Testis (tissue), 3 donors: ENCODE results near the gene LENG8. TPM values are rescaled to one million over a fixed set of nuclear protein-coding genes. Genes with fewer than 3 reads are reported as not detected.
"Not testable (repeated sequence)": the region's sequence is repeated elsewhere in the genome, so short reads cannot be mapped to it uniquely, and the experiment has no call there.

Source experiments
- DNase-seq: peaks from one replicate; pipeline ENCODE4 v3.0.0-alpha.2; 2019
- H3K27ac ChIP-seq, 2 donors: fragments of 200-600 bp; sonication (generic); one replicate each; pipeline ENCODE4 v1.5.1; 2019
- H3K27me3 ChIP-seq: fragments of 200-600 bp; sonication (generic); one replicate; pipeline ENCODE4 v1.5.1; 2019
- H3K36me3 ChIP-seq: fragments of 200-600 bp; sonication (generic); one replicate; pipeline ENCODE4 v1.5.1; 2017; ENCODE audit warnings: low read depth; ENCODE audit errors: missing control alignments
- H3K4me1 ChIP-seq: fragments of 200-600 bp; sonication (generic); one replicate; pipeline ENCODE4 v1.5.1; 2019
- H3K4me3 ChIP-seq, 2 donors: fragments of 200-600 bp; sonication (generic); one replicate each; pipeline ENCODE4 v1.5.1; 2017 to 2019
- H3K9me3 ChIP-seq: fragments of 200-600 bp; sonication (generic); one replicate; pipeline ENCODE4 v1.5.1; 2017
- POLR2A ChIP-seq: fragments of 450-650 bp; IDR thresholded peaks from one replicate; pipeline ENCODE4 v1.6.1; 2017; ENCODE audit warnings: antibody characterized with exemption, mild to moderate bottlenecking, moderate library complexity
- WGBS, 2 donors: methylation state at CpG; one replicate each; pipeline ENCODE4 v1.1.5; 2018; 5-methylcytosine and 5-hydroxymethylcytosine counted together
- intact Hi-C: fragments of 100-400 bp; cut with DNase I; formaldehyde crosslinking; loops from one replicate; pipeline ENCODE4 v1.15.1; 2023; ENCODE audit warnings: low total_unique reads
- polyA plus RNA-seq: library from polyadenylated mRNA; stranded (reverse); fragments of 350-450 nt; fragmentation: Illumina TruSeq; extraction: RNeasy Lipid Tissue Mini Kit (QIAGEN cat#74804); gene quantifications from one replicate; pipeline ENCODE4 v1.2.3, GENCODE V29; 2014; ENCODE audit warnings: low read depth, low replicate concordance; ENCODE audit not compliant: insufficient read depth
- total RNA-seq, 2 donors: library from RNA; depleted of rRNA; stranded (reverse); fragments of >200 nt; gene quantifications; one replicate each; pipeline ENCODE4 v1.2.3, GENCODE V29; 2016
- TF ChIP-seq, protein P1 (sequence below), 3 experiments: fragments of 450-650 bp in 2 of 3; fragments of 200-600 bp in 1 of 3; sonication (generic) in 1 of 3; IDR thresholded peaks; one replicate each; pipeline ENCODE4 v1.5.1; 2016 to 2019; ENCODE audit warnings: antibody characterized with exemption in 3 of 3, mild to moderate bottlenecking in 2 of 3, moderate library complexity in 1 of 3

Gene LENG8
- total and polyA plus RNA-seq, 3 donors from 2014 or later, result 167 to 507 (median 313) TPM

DNA sequence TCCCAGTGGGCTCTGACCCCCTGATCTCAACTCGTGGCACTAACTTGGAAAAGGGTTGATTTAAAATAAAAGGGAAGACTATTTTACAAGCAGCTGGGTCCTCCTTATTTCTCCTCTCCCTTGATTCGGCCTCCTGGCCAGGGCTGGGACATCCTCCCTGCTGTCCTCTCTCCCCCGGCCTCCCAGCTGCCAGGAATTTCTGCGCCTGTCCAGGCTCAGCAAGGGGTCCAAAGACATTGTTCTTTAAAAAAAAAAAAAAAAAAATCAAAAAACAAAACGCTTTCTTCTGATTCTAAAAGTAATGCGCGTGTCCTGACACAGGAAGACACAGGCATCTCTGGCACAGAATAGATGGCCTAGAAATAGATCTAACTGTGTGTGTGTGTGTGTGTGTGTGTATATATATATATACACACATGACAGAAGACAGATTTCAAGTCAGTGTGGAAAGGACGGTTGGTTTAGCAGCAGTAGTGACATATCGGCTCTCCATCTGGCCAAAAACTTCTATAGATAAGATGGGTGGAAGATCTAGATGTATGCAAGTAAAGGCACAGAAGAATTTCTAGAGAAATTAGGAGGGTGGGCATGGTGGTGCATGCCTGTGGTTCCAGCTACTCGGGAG is 12.3 kb upstream of the LENG8 start:
- intact Hi-C loops, result no loop called here
- Histone ChIP-seq H3K27ac (peak overlapping the region; percentile 39 to 61), H3K36me3 (no peaks in the 10 kb centered on the region), H3K4me1 (peaks cover 24% of the 10 kb centered on the region), H3K9me3 (no peaks in the 10 kb centered on the region), H3K4me3 (no peak overlapping the region), H3K27me3 (no peaks in the 10 kb centered on the region)
- DNase-seq, result no peak
- WGBS, 2 donors, result 30 to 55% methylated on average over 10 of the region's 10 CpGs
- TF ChIP-seq, protein P1, sequence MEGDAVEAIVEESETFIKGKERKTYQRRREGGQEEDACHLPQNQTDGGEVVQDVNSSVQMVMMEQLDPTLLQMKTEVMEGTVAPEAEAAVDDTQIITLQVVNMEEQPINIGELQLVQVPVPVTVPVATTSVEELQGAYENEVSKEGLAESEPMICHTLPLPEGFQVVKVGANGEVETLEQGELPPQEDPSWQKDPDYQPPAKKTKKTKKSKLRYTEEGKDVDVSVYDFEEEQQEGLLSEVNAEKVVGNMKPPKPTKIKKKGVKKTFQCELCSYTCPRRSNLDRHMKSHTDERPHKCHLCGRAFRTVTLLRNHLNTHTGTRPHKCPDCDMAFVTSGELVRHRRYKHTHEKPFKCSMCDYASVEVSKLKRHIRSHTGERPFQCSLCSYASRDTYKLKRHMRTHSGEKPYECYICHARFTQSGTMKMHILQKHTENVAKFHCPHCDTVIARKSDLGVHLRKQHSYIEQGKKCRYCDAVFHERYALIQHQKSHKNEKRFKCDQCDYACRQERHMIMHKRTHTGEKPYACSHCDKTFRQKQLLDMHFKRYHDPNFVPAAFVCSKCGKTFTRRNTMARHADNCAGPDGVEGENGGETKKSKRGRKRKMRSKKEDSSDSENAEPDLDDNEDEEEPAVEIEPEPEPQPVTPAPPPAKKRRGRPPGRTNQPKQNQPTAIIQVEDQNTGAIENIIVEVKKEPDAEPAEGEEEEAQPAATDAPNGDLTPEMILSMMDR (IDR thresholded peaks at IDR 0.05), result no peak

DNA sequence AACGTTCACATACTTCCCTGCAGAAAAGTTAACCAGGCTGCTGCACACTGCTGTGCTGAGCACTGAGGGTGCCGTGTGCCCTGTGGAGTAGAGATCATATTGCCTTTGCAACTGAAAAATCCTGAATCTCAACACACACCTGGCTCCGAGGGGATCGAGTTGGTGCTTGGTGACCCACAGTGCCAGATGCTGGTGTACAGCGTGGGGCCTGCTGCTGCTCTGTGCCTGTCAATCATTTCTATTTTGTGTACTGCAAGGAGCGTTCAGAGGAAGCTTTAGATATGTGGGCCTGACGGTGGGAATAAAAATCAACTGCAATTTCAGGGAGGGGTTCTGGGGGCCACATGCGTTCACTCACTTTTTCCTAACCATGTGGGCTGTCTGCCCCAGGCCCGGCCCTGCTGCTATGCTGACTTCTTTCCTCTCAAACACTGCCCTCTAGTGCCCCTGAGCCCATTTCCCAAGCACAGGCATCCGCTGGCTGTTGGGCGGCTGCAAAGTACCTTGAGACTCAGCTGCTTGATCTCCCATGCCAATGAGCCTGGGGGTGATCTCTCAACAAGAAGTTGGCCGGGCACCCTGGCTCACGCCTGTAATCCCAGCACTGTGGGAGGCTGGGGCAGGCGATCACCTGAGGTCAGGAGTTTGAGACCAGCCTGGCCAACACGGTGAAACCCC is 9.7 kb upstream of the LENG8 start:
- no peak overlapping the region for H3K27ac ChIP-seq
- intact Hi-C loops, result no loop called here
- TF ChIP-seq POLR2A, result no peak
- TF ChIP-seq, protein P1 (IDR thresholded peaks at IDR 0.05), result peak in 1 of 3 experiments; percentile 20
- H3K36me3 ChIP-seq, result no peaks in the 10 kb centered on the region
- no peak overlapping the region for H3K4me3 ChIP-seq
- 52 to 56% methylated on average over 12 to 15 of the region's 15 CpGs for WGBS, 2 donors
- DNase-seq, result peak; percentile 77
- H3K27me3 ChIP-seq, result no peaks in the 10 kb centered on the region
- H3K9me3 ChIP-seq, result no peaks in the 10 kb centered on the region
- peaks cover 23% of the 10 kb centered on the region for H3K4me1 ChIP-seq

DNA sequence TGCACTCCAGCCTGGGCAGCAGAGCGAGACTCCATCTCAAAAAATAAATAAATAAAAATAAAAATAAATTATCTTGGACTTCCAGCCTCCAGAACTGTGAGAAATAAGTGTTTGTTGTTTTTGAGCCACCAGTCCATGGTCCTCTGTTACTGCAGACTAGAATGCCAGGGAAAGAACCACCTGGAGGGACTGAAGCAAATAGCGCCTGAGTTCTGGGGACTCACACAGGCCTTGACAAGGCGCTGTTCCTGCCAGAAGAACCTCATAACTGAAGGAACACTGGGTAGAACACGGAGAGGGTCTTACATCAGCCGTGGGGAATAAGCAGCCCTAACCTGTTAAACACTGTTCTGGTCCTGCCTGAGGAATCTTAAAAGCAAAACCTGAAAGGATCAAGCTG is 8.4 kb upstream of the LENG8 start:
- Histone ChIP-seq H3K27me3 (no peaks in the 10 kb centered on the region), H3K9me3 (no peaks in the 10 kb centered on the region), H3K36me3 (no peaks in the 10 kb centered on the region), H3K27ac (no peak overlapping the region), H3K4me3 (no peak overlapping the region), H3K4me1 (peaks cover 11% of the 10 kb centered on the region)
- TF ChIP-seq, protein P1 (IDR thresholded peaks at IDR 0.05), result no peak
- TF ChIP-seq POLR2A, result no peak
- WGBS, 2 donors, result 83 to 89% methylated on average over 5 of the region's 5 CpGs
- intact Hi-C loops, result no loop called here
- DNase-seq, result no peak

DNA sequence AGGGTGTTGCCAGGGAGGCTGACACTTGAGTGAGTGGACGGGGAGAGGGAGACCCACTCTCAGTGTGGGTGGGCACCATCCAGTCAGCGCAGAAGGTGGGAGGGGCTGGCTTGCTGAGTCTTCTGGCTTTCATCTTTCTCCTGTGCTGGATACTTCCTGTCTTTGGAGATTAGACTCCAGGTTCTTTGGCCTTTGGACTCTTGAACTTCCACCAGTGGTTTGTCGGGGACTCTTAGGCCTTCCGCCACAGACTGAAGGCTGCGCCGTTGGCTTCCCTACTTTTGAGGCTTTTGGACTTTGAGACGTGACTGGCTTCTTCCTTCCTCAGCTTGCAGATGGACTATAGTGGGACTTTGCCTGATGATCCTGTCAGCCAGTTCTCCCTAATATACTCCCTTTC is 4.3 kb upstream of the LENG8 start:
- no peaks in the 10 kb centered on the region for H3K27me3 ChIP-seq
- 83 to 88% methylated on average over 7 of the region's 7 CpGs for WGBS, 2 donors
- H3K4me3 ChIP-seq, result no peak overlapping the region
- DNase-seq, result no peak
- intact Hi-C loops, result no loop called here
- no peaks in the 10 kb centered on the region for H3K36me3 ChIP-seq
- H3K27ac ChIP-seq, result no peak overlapping the region
- H3K9me3 ChIP-seq, result no peaks in the 10 kb centered on the region
- TF ChIP-seq, protein P1 (IDR thresholded peaks at IDR 0.05), result no peak
- no peak for TF ChIP-seq POLR2A
- H3K4me1 ChIP-seq, result peaks cover 9% of the 10 kb centered on the region

DNA sequence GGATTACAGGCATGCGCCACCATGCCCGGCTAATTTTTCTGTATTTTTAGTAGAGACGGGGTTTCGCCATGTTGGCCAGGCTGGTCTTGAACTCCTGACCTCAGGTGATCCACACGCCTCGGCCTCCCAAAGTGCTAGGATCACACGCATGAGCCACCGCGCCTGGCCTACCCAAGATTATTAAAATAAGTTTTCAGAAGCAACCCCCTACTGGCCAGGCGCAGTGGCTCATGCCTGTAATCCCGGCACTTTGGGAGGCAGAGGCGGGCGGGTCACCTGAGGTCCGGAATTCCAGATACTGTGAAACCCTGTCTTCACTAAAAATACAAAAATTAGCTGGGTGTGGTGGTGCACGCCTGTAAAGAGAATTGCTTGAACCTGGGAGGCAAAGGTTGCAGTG is 2.6 kb upstream of the LENG8 start:
- WGBS, 2 donors, result 87 to 91% methylated on average over 15 of the region's 15 CpGs
- H3K27me3 ChIP-seq, H3K4me3 ChIP-seq, H3K9me3 ChIP-seq, H3K27ac ChIP-seq, H3K36me3 ChIP-seq, intact Hi-C loops, DNase-seq: not testable (repeated sequence)
- TF ChIP-seq, protein P1 (IDR thresholded peaks at IDR 0.05), result peak in 1 of 3 experiments; percentile 12
- peaks cover 17% of the 10 kb centered on the region for H3K4me1 ChIP-seq
